ENCODE measurements around the gene SLC26A1. TPM values are rescaled to one million over a fixed set of nuclear protein-coding genes. Genes with fewer than 3 reads are reported as not detected.

SLC26A1 gene
- total RNA-seq, 1 experiment from 2014 or later: 0.22 TPM

DNA sequence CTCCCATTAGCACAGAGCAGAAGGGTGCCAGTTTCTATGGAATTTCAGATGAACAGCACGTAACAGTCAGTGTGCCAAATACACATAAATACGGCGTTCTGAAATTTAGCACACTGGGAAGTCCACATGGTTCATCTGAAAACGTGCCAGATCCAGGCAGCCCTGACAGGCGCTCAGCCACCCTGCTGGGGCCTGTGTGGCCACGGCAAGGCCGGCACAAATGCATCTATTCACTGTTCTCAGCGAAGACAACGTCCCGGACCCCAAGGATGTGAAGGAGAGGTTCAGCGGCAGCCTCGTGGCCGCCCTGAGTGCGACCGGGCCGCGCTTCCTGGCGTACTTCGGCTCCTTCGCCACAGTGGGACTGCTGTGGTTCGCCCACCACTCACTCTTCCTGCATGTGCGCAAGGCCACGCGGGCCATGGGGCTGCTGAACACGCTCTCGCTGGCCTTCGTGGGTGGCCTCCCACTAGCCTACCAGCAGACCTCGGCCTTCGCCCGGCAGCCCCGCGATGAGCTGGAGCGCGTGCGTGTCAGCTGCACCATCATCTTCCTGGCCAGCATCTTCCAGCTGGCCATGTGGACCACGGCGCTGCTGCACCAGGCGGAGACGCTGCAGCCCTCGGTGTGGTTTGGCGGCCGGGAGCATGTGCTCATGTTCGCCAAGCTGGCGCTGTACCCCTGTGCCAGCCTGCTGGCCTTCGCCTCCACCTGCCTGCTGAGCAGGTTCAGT lies 35.5 kb downstream of the SLC26A1 start:
- RAD21 ChIA-PET (ENCODE audit: low non-redundant PET in 1 of 2, low total read pairs in 2 of 2, uncharacterized antibody in 2 of 2, unreplicated experiment in 2 of 2): no interaction called here
- no peak overlapping the region for H2AFZ ChIP-seq (ENCODE audit: low read depth, low read length, poor library complexity, severe bottlenecking)
- ATAC-seq (no peak), DNase-seq (ENCODE audit: low read depth, low spot score) (no peak)
- H3K9me3 ChIP-seq (ENCODE audit: control insufficient read depth in 1 of 2, insufficient read depth in 1 of 2, low read depth in 1 of 2, low read length in 2 of 2): no peaks in the 10 kb centered on the region
- POLR2A ChIA-PET: no interaction called here
- peaks cover 0 to 8% of the 10 kb centered on the region in 2 experiments; a peak in 1 of 4 replicates for H3K4me1 ChIP-seq (ENCODE audit: control insufficient read depth in 1 of 2, insufficient read depth in 2 of 2, low read length in 2 of 2)
- H3K9me2 ChIP-seq (ENCODE audit: insufficient read depth): no peaks in the 10 kb centered on the region
- no peaks in the 10 kb centered on the region for H3K36me3 ChIP-seq (ENCODE audit: control insufficient read depth in 1 of 2, insufficient read depth in 2 of 2, low read length in 2 of 2)
- no peak overlapping the region for H3K9ac ChIP-seq (ENCODE audit: low read length)
- TF ChIP-seq, protein P1, sequence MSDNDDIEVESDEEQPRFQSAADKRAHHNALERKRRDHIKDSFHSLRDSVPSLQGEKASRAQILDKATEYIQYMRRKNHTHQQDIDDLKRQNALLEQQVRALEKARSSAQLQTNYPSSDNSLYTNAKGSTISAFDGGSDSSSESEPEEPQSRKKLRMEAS (IDR thresholded peaks at IDR 0.05): no peak
- TF ChIP-seq POLR2A (IDR thresholded peaks at IDR 0.05; ENCODE audit: borderline replicate concordance, extremely low read depth, insufficient read depth, insufficient read length) (no peak), EZH2 (IDR thresholded peaks at IDR 0.05) (no peak), CEBPB (IDR thresholded peaks at IDR 0.05; ENCODE audit: low read depth) (no peak), ELF1 (IDR thresholded peaks at IDR 0.05; ENCODE audit: borderline replicate concordance, low read depth) (no peak), ZNF274 (IDR thresholded peaks at IDR 0.05; ENCODE audit: low read depth, low read length) (no peak), POLR2AphosphoS5 (IDR thresholded peaks at IDR 0.05; ENCODE audit: low read depth, low read length) (no peak; the same call in 1 of the 2 replicates), TCF7L2 (IDR thresholded peaks at IDR 0.05; ENCODE audit: borderline replicate concordance, extremely low read depth, insufficient read depth, insufficient read length) (no peak), FOSL1 (IDR thresholded peaks at IDR 0.05; ENCODE audit: low read depth) (no peak), SP1 (IDR thresholded peaks at IDR 0.05; ENCODE audit: low read depth) (no peak), SIN3A (IDR thresholded peaks at IDR 0.05; ENCODE audit: low read depth) (no peak), CBX3 (IDR thresholded peaks at IDR 0.05; ENCODE audit: low read depth) (no peak), ZFX (IDR thresholded peaks at IDR 0.05) (no peak), JUND (IDR thresholded peaks at IDR 0.05) (no peak), EZH2phosphoT487 (IDR thresholded peaks at IDR 0.05; ENCODE audit: borderline replicate concordance) (no peak), RAD21 (IDR thresholded peaks at IDR 0.05; ENCODE audit: low read depth) (no peak)
- TF ChIP-seq, protein P2, sequence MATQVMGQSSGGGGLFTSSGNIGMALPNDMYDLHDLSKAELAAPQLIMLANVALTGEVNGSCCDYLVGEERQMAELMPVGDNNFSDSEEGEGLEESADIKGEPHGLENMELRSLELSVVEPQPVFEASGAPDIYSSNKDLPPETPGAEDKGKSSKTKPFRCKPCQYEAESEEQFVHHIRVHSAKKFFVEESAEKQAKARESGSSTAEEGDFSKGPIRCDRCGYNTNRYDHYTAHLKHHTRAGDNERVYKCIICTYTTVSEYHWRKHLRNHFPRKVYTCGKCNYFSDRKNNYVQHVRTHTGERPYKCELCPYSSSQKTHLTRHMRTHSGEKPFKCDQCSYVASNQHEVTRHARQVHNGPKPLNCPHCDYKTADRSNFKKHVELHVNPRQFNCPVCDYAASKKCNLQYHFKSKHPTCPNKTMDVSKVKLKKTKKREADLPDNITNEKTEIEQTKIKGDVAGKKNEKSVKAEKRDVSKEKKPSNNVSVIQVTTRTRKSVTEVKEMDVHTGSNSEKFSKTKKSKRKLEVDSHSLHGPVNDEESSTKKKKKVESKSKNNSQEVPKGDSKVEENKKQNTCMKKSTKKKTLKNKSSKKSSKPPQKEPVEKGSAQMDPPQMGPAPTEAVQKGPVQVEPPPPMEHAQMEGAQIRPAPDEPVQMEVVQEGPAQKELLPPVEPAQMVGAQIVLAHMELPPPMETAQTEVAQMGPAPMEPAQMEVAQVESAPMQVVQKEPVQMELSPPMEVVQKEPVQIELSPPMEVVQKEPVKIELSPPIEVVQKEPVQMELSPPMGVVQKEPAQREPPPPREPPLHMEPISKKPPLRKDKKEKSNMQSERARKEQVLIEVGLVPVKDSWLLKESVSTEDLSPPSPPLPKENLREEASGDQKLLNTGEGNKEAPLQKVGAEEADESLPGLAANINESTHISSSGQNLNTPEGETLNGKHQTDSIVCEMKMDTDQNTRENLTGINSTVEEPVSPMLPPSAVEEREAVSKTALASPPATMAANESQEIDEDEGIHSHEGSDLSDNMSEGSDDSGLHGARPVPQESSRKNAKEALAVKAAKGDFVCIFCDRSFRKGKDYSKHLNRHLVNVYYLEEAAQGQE (IDR thresholded peaks at IDR 0.05; ENCODE audit: low read depth): no peak
- TF ChIP-seq, protein P3, sequence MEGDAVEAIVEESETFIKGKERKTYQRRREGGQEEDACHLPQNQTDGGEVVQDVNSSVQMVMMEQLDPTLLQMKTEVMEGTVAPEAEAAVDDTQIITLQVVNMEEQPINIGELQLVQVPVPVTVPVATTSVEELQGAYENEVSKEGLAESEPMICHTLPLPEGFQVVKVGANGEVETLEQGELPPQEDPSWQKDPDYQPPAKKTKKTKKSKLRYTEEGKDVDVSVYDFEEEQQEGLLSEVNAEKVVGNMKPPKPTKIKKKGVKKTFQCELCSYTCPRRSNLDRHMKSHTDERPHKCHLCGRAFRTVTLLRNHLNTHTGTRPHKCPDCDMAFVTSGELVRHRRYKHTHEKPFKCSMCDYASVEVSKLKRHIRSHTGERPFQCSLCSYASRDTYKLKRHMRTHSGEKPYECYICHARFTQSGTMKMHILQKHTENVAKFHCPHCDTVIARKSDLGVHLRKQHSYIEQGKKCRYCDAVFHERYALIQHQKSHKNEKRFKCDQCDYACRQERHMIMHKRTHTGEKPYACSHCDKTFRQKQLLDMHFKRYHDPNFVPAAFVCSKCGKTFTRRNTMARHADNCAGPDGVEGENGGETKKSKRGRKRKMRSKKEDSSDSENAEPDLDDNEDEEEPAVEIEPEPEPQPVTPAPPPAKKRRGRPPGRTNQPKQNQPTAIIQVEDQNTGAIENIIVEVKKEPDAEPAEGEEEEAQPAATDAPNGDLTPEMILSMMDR (IDR thresholded peaks at IDR 0.05 in 2 of 3, conservative IDR thresholded peaks at IDR 0.05 in 1 of 3; ENCODE audit: borderline replicate concordance in 1 of 3, insufficient read depth in 1 of 3, low read depth in 2 of 3, low read length in 2 of 3): no peak
- TF ChIP-seq, protein P4, sequence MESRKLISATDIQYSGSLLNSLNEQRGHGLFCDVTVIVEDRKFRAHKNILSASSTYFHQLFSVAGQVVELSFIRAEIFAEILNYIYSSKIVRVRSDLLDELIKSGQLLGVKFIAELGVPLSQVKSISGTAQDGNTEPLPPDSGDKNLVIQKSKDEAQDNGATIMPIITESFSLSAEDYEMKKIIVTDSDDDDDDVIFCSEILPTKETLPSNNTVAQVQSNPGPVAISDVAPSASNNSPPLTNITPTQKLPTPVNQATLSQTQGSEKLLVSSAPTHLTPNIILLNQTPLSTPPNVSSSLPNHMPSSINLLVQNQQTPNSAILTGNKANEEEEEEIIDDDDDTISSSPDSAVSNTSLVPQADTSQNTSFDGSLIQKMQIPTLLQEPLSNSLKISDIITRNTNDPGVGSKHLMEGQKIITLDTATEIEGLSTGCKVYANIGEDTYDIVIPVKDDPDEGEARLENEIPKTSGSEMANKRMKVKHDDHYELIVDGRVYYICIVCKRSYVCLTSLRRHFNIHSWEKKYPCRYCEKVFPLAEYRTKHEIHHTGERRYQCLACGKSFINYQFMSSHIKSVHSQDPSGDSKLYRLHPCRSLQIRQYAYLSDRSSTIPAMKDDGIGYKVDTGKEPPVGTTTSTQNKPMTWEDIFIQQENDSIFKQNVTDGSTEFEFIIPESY (IDR thresholded peaks at IDR 0.05; ENCODE audit: extremely low read depth, insufficient replicate concordance, low read length): no peak
- H3K4me2 ChIP-seq (ENCODE audit: low read length): no peak overlapping the region
- H3K27me3 ChIP-seq (ENCODE audit: insufficient read depth, low read length): no peaks in the 10 kb centered on the region
- no peak overlapping the region for H3K27ac ChIP-seq (ENCODE audit: low read depth, low read length)
- BruUV-seq (replicated peaks): no TSS peak
- H3K4me3 ChIP-seq (replicated peaks in 1 of 2; ENCODE audit: low read depth in 1 of 2, low read length in 2 of 2): no peak overlapping the region
- intact Hi-C loops (cut with micrococcal nuclease): no loop called here
- CTCF ChIA-PET: no interaction called here
- no peaks in the 10 kb centered on the region for H4K20me1 ChIP-seq (ENCODE audit: insufficient read depth)
- no peaks in the 10 kb centered on the region; the same call in 1 of the 2 replicates for H3K79me2 ChIP-seq (ENCODE audit: insufficient read depth, low read length)
